ENCODE measurements around the gene PHC3.
"Not testable (repeated sequence)": the region's sequence is repeated elsewhere in the genome, so short reads cannot be mapped to it uniquely, and the experiment has no call there.

PHC3 gene

GRCh38 chr3:170128259-170128976 lies 53.1 kb downstream of the PHC3 start:
- DNase-seq = no peak

DNA sequence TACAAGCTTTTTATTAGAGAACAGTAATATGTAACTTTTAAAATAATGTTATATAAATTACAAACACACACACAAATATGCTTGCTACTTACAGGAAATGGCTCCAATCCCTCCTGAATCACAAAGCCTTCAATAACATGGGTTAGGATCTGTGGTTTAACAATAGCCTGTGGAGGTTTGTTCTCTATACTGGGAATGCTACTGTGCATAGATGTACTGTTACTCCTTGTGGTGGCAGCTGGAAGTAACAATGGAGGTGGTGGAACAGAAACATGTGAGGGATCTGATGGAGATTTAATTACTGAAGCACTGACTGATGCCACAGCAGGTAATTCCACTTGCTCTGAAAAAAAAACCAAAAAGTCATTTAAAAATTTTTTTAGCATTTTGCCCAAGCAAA lies 64.4 kb downstream of the PHC3 start:
- DNase-seq = no peak

GRCh38 chr3:170114165-170114564 lies 67.4 kb downstream of the PHC3 start:
- DNase-seq = not testable (repeated sequence)

GRCh38 chr3:170111147-170111771 lies 70.3 kb downstream of the PHC3 start:
- no peak for DNase-seq

- DNase-seq = no peak
Observed at GRCh38 chr3:170109579-170110293, 71.8 kb downstream of the PHC3 start.

DNA sequence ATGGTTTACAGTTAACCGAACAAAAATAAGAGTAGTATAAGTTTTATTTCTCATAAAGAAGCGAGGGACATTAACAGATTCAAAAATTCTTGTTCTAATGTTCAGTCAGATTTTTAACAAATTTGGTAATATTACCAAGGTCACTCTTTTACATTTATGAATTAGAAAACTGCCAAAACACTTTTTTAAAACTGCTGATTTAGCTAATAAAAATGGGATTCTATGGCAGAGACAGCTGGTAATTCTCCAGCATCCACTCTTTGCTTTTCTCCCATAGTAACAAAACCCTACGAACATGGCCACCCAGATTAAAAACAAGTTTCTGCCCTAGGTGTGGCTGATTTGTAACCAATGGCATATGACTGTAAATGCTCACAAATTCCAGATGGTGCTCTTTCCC lies 72.6 kb downstream of the PHC3 start:
- no peak for DNase-seq

- no peak for DNase-seq
Observed at GRCh38 chr3:170107941-170108340, 73.6 kb downstream of the PHC3 start.

DNA sequence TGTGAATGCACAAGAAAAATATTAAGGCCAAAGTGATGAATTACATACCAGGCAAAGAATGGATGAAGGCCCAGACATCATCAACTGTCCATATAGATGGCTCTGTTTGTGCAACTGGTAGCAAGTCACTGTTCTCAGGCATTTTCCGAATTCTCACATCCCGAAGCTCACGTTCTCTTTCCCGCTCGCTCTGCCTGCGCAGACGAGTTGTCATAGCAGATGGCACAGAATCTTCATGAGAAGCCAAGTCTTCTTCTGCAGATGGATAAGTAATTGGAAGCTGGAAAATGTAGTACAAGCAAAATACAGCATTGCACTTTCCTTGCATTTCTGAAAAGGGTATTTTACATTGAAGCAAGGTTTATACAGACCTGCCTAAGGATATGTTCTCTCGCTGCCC lies 79.1 kb downstream of the PHC3 start:
- DNase-seq = no peak

DNA sequence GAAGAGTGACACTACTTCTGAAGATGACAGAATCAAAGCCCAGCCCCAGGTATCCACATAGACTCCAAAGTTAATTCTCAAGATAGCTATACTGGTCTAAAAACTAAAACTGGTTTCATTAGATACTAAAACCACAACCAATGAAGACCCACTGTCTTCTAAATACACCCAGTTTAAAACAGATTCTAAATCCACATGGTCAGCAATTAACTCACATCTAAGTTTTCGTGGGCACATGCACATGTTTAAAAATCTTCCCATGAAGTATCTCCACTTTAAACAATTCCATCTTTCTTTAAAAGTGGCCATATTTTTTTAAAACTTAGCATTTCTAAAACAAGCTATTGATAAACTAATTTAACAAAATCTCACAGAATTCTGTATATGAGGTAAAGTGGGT lies 80.6 kb downstream of the PHC3 start:
- DNase-seq = no peak

GRCh38 chr3:170098753-170099152 lies 82.8 kb downstream of the PHC3 start:
- DNase-seq = no peak

GRCh38 chr3:170096342-170096741 lies 85.2 kb downstream of the PHC3 start:
- DNase-seq = no peak

GRCh38 chr3:170095771-170096170 lies 85.8 kb downstream of the PHC3 start:
- no peak for DNase-seq

DNA sequence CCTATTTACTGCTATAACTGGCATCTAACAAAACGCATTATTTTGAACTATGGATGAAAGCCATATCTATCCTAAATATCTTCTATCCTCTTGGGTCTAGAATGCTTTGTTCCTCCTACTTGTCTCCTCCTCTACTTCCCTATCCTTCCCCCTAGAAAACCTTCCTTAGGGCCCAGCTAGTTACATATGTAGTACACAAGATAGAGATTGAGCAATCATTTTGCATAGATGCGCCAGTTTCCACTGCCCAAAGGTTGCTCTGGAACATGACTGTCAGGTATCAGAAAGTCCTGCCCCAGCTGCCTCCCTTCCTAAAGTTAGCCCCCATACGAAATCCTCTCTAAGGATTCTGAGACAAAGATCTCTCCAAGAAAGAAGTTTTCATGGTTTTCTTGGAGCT lies 88.6 kb downstream of the PHC3 start:
- DNase-seq = no peak

DNA sequence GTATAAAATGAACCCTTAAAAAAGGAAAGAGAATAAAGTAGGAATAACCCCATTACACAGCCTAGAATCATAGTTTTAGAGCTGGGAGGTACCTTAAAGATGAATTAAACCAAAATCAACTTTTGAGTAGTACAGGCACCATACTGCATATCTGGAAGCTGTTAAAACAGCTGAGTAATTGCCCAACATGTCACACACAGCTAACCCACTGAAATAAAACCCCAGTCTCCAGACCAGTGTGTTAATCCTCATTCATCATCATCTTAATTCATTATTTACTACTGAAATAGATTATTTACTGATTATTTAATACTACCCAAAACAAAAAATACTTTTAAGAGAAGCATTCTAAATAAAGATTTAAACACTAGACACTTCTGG lies 90.9 kb downstream of the PHC3 start:
- no peak for DNase-seq

DNA sequence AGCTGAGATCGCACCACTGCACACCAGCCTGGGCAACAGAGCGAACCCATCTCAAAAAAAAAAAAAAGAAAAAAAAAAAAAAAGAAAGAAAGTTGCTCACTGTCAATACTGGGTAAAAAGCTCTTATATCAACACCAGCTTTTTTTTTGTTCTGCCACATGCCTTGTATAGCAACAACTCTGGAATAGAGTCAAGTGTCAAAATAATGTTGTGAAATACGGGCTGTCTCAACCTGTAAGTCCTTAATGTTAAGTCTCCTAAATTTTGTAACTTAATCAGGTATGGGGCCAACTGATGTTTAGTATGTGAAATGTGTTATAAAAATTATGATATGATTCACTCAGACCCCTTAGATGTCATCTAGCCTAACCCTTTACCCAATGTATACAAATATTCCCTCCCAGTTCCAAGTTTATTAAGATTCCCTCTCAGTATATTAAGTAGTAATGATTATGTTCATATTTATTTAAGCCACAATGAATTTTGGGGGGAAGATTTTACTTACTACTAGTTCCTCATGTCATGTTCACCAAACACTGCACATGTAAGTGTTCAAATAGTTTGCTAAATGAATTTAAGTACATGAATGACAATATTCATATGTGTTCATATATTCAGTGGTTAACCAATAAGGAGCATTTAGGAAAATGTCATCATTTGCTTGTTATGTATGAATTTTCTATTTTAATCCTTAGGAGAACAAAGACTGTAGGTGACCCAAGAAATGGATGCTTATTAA lies 91.5 kb downstream of the PHC3 start:
- DNase-seq = no peak

GRCh38 chr3:170085396-170085795 lies 96.1 kb downstream of the PHC3 start:
- no peak for DNase-seq

DNA sequence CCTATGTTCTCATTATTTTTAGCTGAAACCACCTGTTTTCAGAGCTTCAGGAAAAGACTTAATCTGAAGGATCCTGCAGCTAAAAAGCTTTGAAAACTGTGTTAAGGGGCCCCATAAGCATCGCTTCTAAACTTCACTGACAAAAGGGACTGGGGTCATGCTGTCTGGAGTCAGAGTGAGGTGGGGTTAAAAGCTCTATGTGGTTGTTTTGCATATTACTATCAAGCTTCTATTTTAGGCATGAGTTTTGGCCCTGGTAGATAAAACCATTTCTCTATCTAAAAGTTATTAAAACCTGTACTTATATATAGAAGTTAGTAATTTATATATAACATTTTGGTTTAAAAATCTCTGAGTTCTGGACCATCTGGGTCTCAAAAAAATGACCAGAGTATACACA lies 98.2 kb downstream of the PHC3 start:
- DNase-seq = no peak

- no peak for DNase-seq
Observed at GRCh38 chr3:170081079-170081741, 100.3 kb downstream of the PHC3 start.

DNA sequence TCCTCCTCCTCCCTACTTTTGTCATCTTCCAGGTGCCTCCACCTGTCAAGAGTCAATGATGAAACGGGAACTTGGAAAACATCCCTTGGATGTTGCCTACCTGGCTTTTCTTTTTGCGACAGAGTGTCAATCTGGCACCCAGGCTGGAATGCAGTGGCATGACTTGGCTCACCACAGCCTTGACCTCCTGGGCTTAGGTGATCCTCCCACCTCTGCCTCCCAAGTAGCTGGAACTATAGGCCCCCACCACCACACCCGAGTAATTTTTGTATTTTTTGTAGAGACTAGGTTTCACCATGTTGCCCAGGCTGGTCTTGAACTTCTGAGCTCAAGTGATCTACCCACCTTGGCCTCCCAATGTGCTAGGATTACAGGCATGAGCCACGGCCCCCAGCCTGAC lies 100.9 kb downstream of the PHC3 start:
- no peak for DNase-seq

DNA sequence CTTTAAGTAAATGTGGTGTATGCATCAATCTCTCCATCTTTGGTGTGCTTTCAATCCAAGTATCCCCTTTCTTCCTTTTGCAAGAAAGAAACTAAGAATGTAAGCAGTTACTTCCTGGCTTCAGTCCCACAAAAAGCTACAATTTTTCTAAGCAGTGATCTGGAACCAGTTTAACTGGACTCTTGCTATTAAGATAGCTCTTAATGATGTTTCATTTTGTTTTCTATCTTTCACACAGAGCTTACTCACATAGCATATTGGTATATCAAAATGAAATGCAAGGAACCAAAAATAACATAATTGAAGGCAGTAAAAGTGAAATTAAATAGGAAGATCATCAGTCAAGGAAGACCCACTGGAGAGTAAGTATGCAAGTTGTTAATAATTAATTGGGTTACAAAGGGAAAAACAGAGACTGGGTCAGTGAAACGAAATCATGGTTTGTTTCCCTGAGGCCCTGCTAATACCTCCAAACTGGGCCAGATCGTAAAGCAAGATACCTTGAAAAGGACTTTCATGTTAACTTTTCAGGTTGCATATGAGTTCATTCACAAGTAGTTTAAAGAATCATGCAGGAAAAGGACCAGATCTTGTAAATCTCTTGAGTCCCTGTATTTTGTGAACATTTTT lies 101.9 kb downstream of the PHC3 start:
- no peak for DNase-seq

DNA sequence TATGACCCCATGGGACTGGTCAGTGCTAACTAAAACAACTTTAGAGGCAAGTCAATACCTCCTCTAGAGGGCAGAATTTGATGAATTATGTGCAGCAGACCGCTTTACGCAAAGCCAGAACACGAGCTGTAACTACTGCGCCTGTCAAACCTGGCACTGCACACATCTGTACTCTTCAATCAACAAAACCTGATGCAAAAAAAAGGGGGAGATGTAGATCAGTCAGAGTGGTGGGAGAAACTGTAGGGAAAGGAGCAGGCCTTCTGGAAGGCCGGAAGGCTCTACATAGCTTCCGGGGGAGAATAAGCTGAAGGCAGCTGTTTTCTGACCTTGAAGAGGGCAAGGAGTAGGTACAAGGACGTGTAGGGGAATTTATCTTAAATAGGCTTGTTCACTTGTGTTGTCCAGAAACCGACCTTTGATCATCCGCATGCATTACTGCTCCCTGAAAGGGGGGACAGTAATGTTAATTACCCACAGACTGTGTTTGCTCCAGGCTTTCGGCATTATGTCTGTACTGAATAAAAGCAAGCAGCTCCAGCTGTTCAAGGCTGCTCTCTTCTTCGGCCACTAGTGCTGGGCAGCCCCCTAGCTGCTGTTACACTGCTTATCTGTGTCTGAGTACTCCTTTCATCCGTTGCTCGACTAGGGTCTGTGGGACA lies 102.8 kb downstream of the PHC3 start:
- no peak for DNase-seq

DNA sequence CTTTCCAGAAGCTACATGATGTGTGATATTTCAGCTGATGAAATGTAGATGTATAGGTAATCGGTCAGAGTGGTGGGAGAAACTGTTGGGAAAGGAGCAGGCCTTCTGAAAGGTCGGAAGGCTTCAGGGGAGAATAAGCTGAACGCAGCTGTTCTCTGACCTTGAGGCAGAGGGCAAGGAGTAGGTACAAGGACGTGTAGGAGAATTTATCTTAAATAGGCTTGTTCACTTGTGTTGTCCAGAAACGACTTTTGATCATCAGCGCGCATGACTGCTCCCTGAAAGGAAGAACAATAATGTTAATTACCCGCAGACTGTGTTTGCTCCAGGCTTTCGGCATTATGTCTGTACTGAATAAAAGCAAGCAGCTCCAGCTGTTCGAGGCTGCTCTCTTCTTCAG lies 104.2 kb downstream of the PHC3 start:
- DNase-seq = no peak

Data from right hindlimb (tissue), 1 donor.